ENCODE measurements around the gene C16orf87.

The C16orf87 gene

DNA sequence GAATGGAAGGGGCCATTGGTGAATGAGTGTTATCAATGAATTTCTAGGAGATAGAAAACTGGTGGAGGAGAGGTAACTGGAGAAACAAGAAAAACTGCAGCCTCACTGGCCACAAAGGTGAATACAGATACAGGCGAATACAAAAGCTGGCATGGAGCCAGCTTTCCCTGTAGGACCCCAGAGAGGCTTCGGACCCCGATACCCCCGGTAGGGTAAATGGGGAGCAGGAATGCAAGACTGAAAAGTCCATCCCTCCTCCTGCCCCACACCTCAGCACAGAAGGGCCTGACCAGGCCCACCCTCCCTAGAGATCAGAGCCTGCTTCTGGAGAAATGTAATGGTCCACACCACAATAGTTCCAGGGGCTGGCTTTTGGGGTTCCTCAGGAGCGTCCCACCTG lies 78.0 kb downstream of the C16orf87 start:
- no peak for DNase-seq

DNA sequence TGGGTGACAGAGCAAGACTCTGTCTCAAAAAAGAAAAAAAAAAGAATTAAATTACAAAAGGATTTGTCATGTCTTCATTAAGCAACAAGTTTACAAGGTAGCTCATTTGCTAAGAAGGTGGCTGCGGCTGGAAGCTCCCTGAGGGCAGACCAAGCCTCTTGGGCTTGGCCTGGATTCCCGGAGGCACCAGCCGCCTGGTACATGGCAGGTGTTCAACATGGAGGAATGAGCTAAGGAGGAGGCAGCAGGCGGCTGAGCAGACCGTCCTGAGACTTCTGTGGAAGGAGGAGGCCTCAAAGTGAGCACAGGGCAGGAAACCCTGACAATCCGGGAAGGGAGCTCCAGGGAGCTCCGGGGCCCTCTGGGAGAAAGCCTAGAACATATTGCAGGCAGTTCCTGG lies 79.6 kb downstream of the C16orf87 start:
- DNase-seq = no peak

DNA sequence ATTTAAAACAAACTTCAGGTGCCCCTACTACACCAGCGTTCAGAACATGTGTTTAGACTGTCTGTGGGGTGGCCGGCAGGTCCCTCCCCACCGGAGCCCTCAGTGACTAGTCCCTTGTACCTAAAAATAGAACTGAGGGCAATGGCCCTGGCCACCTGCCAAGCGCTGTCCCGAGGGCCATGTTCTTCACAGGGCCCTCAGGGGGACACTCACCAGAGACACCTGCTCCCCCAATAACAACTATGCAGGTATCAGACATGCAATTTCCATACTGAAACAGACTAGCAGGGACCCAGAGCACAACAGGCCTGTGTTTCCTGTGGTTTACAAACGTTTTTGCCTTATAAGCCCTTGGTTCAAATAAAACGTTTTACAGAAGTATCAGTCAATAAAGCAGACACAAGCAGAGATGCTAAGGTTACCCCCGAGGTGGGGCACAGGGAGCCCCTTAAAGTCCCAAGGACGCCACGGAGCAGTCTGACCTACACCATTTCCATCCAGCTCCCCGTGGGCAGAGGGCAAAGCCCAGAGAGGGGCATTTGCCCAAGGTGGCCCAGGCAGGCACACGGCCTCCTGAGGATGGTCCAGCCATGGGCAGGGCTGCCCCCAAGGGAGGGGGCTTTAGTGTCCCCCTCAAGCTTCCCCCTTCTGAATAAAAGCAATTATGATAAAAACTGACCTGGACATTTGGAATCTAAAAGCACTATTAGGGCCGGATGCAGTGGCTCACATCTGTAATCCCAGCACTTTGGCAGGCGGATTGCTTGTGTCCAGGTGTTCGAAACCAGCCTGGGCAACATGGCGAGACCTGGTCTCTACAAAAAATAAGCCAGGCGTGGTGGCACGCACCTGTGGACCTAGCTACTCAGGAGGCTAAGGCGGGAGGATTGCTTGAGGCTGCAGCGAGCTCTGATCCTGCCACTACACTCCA lies 81.9 kb downstream of the C16orf87 start:
- no peak for DNase-seq

DNA sequence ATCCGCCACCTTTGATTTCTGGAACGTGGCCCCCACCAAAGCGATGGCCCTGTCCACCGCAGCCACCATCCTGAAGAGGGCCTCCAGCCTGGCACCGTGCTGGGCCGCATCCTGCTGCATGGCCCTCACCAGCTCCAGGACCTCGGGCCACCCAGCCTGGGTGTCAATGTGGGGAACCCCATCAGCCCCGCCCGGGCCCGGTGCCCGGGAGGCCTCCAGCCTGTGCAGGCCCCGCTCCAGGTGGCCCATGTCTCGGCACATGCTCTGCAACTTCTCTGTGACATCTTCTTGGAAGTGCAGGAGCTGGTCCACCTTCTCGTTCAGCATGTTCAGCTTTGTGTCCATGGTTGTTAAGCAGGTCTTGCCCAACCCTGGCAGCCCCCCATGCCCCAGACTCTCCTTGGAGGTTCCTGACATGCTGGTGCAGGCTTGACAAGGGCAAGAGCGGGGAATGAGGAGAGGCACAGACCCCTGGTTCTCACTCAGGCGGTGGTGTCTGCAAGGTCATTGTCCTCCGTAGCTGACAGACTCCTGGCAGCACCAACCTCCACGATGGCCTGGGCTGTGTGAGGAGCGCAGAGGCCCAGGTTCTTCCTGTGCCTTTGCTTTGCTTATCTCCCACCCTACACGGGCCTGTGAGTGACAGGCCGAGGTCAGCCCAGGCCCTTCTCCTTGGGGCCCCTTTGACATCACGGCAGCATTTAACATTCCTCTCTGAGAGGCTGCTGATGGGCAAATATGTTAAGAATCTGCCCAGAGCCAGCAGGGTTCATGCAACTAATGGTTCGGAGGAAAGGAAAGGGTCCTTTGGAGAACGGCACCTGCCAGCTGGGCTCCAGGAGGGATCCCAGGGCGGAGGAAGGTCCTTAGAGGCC lies 83.0 kb downstream of the C16orf87 start, which contains the start of gene MYLK3:
Gene MYLK3 (minus strand): TSS at position 568 of the 875 bp plus-strand sequence. CDS start 151 bp downstream, at position 417.
- no peak for DNase-seq

DNA sequence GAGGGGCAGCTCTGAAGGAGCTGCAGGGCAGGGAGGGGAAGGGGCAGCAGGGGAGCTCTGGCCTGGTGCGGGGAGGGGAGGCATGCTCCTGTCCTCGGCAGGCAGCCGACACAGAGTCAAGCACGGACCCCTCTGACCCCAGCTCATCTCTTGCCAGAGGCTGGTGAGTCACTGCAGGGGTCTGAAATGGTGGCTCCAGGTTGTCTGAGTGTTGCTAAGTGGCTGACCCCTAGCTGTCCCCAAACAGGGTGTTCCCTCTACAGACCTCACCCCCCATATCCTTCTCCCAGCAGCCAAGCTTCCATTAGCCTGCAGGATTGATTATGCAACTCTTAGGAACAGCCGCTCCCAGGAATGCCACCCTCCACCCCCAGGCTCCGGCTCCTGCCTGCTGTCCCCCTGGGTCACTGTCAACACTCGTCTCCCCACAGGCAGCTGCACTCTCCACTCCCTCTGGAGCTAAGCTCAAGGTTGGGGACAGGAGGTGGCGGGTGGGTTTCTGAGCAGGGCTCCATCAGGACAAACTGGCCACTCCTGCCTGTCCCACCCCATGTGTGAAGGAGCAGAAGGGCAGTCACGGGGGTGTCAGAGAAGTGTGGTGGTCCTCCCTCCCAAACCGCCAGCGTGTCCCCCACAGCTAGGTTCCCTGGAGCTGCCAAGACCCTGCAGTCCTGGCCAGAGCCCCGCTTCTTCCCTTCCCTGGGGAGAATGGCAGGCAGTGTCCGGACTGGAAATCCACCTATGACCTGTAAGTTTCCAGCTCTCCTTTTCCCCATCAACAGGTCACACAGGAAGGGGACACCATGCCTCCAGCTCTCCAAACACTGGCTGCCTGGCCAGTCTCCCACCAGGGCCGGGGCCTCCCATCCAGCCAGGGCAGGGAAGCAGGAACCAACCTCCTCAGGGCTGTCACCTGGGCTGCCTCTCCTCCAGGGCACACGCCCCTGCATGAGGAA lies 83.9 kb downstream of the C16orf87 start:
- DNase-seq = no peak
